BLaER1 (cell line): ENCODE data around the gene MAN2A2.
"Not testable (repeated sequence)": the region's sequence is repeated elsewhere in the genome, so short reads cannot be mapped to it uniquely, and the experiment has no call there.

Experiments
- H3K27ac ChIP-seq: shearing (Covaris generic); formaldehyde crosslinking; 2 replicates; pipeline ENCODE4 v1.8.1; 2022
- H3K27me3 ChIP-seq: shearing (Covaris generic); formaldehyde crosslinking; 2 replicates; pipeline ENCODE4 v1.8.1; 2022
- H3K36me3 ChIP-seq: shearing (Covaris generic); formaldehyde crosslinking; 2 replicates; pipeline ENCODE4 v1.8.1; 2022
- H3K4me1 ChIP-seq: shearing (Covaris generic); formaldehyde crosslinking; 2 replicates; pipeline ENCODE4 v1.8.1; 2022
- H3K4me2 ChIP-seq: shearing (Covaris generic); formaldehyde crosslinking; 2 replicates; pipeline ENCODE4 v1.8.1; 2022
- H3K4me3 ChIP-seq: shearing (Covaris generic); formaldehyde crosslinking; 2 replicates; pipeline ENCODE4 v1.8.1; 2022
- H3K9ac ChIP-seq: shearing (Covaris generic); formaldehyde crosslinking; 2 replicates; pipeline ENCODE4 v1.8.1; 2022
- H3K9me3 ChIP-seq: shearing (Covaris generic); formaldehyde crosslinking; 2 replicates; pipeline ENCODE4 v1.8.1; 2022
- H4K20me1 ChIP-seq: shearing (Covaris generic); formaldehyde crosslinking; 2 replicates; pipeline ENCODE4 v1.8.1; 2022
- Cebpa-rat ChIP-seq: shearing (Covaris generic); IDR thresholded peaks from 2 replicates; pipeline ENCODE4 v1.8.1; 2022

MAN2A2 gene

DNA sequence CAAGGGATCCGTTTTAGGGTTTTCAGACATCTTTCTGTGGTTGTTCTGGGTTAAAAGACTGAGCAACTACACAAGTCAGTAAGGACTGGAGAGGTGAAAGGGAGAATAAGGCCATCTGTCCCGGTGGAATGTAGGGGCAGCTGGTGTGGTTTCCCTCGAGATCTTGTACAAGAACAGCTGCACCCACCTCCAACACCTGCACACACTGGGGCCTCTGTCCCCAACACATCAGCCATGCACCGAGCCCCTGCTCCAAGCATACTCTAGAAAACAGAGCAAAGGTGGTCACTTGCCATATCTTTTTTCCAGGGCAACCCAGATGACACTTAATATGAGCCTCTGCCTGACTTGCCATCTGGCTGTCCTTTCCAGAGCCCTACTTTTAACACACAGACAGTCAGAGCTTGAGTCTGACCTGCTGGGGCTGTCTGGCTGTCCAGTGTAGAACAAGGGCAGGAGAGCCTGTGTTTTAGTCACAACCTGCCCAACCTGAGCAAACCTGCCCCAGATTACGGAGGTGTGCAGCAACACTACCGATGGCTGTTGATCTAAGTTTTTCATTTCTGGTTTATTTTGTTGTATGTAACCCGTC lies 12.2 kb downstream of the MAN2A2 start:
- TF ChIP-seq Cebpa-rat = no peak

DNA sequence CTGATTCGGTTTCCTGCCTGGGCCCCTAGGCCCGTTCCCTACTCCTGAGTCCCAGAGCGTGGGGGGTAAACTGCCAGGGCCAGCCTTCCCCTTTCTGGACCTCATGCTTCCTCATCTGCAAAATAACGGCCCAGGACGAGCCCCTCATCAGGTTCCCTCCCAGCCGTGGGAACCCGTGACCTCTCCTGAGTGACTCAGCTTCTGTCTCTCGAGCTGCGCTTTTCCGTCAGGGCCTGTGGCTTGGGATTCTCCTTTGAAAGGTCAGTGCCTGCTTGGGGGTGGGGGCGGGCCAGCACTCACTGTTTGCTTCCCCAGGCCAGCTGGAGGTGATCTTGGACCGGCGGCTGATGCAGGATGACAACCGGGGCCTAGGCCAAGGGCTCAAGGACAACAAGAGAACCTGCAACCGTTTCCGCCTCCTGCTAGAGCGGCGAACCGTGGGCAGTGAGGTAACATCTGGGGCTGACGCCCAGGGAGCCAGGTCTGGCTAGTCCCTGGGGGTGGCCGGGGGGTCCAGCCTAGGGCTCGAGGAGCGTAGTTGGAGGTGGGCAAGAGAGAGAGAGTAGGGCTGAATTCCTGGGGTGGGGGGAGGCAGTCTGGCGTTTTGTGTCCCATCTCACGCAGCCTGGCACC lies 12.8 kb downstream of the MAN2A2 start:
- TF ChIP-seq Cebpa-rat = no peak
- H3K27me3 ChIP-seq = no peaks in the 10 kb centered on the region
- H3K9ac ChIP-seq = peak overlapping the region; percentile 39
- H3K4me1 ChIP-seq = peaks cover 25% of the 10 kb centered on the region
- H3K4me2 ChIP-seq = peak overlapping the region; percentile 68
- H3K27ac ChIP-seq = peak overlapping the region; percentile 74
- no peaks in the 10 kb centered on the region for H4K20me1 ChIP-seq
- no peaks in the 10 kb centered on the region for H3K9me3 ChIP-seq
- no peak overlapping the region for H3K4me3 ChIP-seq
- H3K36me3 ChIP-seq = peaks cover 100% of the 10 kb centered on the region

More for the DNA sequence above, 12.2 kb downstream of the MAN2A2 start:
- H3K9ac ChIP-seq = peak overlapping the region; percentile 39
- H3K4me2 ChIP-seq = peak overlapping the region; percentile 68
- H3K36me3 ChIP-seq = peaks cover 100% of the 10 kb centered on the region
- H3K9me3 ChIP-seq = no peaks in the 10 kb centered on the region
- no peak overlapping the region for H3K4me3 ChIP-seq
- peak overlapping the region; percentile 74 for H3K27ac ChIP-seq
- no peaks in the 10 kb centered on the region for H4K20me1 ChIP-seq
- H3K27me3 ChIP-seq = no peaks in the 10 kb centered on the region
- peaks cover 25% of the 10 kb centered on the region for H3K4me1 ChIP-seq

DNA sequence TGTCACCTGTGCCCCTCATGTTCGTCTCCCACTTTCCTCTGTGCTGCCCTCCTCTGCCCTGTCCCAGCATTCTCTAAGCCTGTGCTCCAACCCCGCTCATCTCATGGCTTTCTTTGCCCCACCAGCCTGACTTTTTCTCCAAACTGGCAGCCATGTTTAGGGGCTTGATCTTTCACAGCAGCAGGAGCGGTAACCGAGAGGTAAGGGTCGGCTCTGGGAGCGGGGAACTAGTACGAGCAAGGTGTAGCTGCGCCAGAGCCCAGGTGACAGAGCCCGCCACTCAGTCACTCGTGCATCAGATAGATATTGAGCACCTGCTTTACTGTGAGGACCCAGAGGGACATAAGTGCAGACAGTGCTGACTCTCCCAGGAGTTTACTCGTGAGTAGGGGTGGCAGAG lies 13.4 kb downstream of the MAN2A2 start:
- Histone ChIP-seq H3K9me3 (no peaks in the 10 kb centered on the region), H3K4me2 (no peak overlapping the region), H3K4me1 (peaks cover 25% of the 10 kb centered on the region), H3K36me3 (peaks cover 100% of the 10 kb centered on the region), H3K27ac (peak overlapping the region; percentile 74), H3K9ac (no peak overlapping the region), H4K20me1 (no peaks in the 10 kb centered on the region), H3K27me3 (no peaks in the 10 kb centered on the region), H3K4me3 (no peak overlapping the region)
- no peak for TF ChIP-seq Cebpa-rat

DNA sequence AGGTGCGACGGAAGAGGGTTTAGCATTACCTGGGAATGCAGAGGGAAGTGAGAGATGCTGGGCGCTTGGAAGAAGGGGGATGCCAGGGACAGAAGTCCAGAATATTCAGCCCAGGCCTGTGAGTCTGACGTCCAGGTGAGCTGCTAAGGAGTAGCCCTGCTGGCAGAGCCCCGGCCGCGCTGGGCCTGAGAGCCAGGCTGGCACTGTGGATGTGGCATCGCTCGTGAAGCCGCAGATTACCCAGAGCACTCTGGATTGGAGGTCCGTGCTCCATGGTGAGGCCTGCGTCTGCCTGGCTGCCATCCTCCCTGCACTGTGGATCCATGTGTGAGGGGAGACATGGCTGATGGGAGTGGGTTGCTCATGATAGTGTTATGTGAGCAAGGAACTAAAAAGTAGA lies 14.5 kb downstream of the MAN2A2 start:
- Histone ChIP-seq H3K36me3 (peaks cover 100% of the 10 kb centered on the region), H3K27ac (no peak overlapping the region)
- no peak for TF ChIP-seq Cebpa-rat

DNA sequence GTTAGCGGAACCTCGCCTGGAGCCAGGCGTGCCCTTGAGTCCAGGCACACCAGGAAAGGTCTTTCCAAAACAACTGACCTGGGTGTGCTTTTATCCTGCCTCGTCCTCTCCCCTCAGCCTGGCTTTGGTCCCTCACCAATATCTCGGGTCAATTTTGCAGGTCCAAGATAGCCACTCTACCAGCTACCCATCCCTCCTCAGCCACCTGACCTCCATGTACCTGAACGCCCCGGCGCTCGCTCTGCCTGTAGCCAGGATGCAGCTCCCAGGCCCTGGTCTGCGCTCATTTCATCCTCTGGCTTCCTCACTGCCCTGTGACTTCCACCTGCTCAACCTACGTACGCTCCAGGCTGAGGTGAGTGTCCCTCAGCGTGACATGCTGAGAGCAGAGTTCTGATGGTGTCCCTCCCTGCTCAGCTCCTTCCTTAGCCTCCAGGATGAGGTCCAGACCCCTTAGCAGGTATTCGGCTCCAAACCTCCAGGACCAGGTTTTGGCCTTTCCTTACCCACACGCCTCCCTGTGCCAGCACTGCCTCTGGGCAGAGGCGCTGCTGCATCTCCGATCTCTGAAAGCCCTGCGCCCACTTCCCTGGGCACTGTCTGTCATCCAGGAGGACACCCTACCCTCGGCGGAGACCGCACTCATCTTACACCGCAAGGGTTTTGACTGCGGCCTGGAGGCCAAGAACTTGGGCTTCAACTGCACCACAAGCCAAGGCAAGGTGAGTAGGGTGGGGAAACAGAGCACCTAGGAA lies 15.1 kb downstream of the MAN2A2 start:
- Histone ChIP-seq H3K27ac (no peak overlapping the region), H3K4me3 (no peak overlapping the region), H3K4me1 (peaks cover 25% of the 10 kb centered on the region), H3K4me2 (no peak overlapping the region), H3K9me3 (no peaks in the 10 kb centered on the region), H3K9ac (no peak overlapping the region), H4K20me1 (no peaks in the 10 kb centered on the region), H3K27me3 (no peaks in the 10 kb centered on the region), H3K36me3 (peaks cover 100% of the 10 kb centered on the region)
- TF ChIP-seq Cebpa-rat = no peak

More for the DNA sequence above, 14.5 kb downstream of the MAN2A2 start:
- no peaks in the 10 kb centered on the region for H3K9me3 ChIP-seq
- H3K4me2 ChIP-seq = no peak overlapping the region
- H3K9ac ChIP-seq = no peak overlapping the region
- no peaks in the 10 kb centered on the region for H4K20me1 ChIP-seq
- H3K27me3 ChIP-seq = no peaks in the 10 kb centered on the region
- peaks cover 25% of the 10 kb centered on the region for H3K4me1 ChIP-seq
- no peak overlapping the region for H3K4me3 ChIP-seq

DNA sequence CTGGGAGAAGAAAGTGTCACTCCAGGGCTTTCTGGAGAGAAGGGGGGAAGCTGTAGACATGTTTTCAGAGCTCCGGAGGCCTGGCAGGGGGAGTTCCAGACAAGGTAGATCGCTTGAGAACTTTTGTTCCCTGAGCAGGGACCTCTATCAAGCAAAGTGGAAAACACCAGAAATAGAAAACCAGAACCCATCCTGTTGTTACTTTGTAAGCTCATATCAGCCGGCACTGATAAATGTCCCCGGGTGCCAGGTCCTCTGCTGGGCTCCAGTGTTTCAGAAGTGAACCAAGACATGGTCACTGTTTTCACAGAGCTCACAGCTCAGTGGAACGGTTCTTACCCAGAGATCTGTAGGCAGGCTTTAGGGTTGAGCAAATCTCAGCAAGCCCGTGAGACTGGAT lies 15.7 kb downstream of the MAN2A2 start:
- Histone ChIP-seq H3K27ac (no peak overlapping the region), H3K9ac (no peak overlapping the region), H3K27me3 (no peaks in the 10 kb centered on the region), H3K9me3 (no peaks in the 10 kb centered on the region), H3K36me3 (peaks cover 98% of the 10 kb centered on the region), H4K20me1 (no peaks in the 10 kb centered on the region), H3K4me1 (peaks cover 25% of the 10 kb centered on the region), H3K4me3 (no peak overlapping the region), H3K4me2 (no peak overlapping the region)
- no peak for TF ChIP-seq Cebpa-rat

DNA sequence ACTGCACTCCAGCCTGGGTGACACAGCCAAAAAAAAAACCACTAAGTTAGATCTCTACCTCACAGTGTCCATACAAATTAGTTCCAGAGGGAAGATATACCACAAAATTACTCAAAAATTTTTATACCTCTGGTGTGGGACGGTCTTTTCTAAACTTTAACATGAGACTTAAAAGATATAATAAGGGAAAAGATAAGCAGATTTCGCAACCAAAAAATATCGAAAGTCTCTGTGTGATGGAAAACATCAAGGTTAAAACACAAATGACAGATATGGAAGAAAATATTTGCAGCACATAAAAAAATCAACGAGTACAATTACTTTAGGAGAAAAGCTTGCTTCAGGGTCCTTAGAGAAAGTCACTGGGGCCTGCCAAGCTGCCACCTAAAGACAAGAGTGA lies 18.8 kb downstream of the MAN2A2 start:
- no peak overlapping the region for H3K9ac ChIP-seq
- no peak for TF ChIP-seq Cebpa-rat

DNA sequence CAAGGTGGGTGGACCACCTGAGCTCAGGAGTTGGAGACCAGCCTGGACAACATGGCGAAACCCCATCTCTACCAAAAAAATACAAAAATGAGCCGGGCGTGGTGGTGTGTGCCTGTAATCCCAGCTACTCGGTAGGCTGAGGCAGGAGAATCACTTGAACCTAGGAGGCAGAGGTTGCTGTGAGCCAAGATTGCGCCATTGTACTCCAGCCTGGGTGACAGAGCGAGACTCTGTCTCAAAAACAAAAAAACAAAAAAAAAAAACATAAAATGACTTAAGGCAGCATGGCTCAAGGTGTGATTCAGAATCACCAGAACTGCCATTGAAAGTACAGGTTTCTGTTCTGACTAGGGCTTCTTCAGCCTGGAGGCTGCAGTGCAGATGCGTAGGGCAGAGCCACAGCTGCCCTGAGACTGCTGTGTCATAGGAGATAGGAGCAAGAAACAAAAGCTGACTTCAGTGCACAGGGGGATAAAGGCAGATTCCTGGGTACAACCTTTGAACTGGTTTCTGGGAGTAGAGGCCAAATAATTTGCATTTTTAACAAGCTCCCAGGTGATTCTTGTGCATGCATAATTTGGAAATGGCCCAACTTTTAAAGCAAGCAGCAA lies 19.7 kb downstream of the MAN2A2 start:
- H3K27ac ChIP-seq, H3K4me3 ChIP-seq, H3K9ac ChIP-seq, H3K4me2 ChIP-seq, H3K9me3 ChIP-seq, H3K27me3 ChIP-seq, H4K20me1 ChIP-seq, H3K4me1 ChIP-seq: not testable (repeated sequence)
- H3K36me3 ChIP-seq = peaks cover 60% of the 10 kb centered on the region

More for the DNA sequence above, 18.8 kb downstream of the MAN2A2 start:
- no peak overlapping the region for H3K4me3 ChIP-seq
- peaks cover 69% of the 10 kb centered on the region for H3K36me3 ChIP-seq
- no peaks in the 10 kb centered on the region for H3K9me3 ChIP-seq
- H3K27me3 ChIP-seq = no peaks in the 10 kb centered on the region
- H3K27ac ChIP-seq = no peak overlapping the region
- no peaks in the 10 kb centered on the region for H3K4me1 ChIP-seq
- no peaks in the 10 kb centered on the region for H4K20me1 ChIP-seq
- H3K4me2 ChIP-seq = no peak overlapping the region

DNA sequence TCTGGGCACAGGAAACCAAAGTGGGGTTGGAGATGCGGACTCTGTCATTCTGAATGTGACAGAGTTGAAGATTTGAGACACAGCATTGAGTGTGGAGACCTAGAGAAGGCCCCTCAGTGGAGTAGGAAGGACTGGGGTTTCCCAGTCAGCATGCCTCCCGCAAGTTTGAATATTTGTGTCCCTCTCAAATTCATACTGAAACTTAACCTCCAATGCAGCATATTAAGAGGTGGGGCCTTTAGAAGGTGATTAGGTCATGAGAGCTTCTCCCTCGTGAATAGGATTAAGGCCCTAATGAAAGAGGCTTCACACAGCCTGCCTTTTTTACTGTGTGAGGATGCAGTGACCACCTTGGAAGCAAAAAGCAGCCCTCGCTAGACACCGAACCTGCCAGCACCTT lies 21.3 kb downstream of the MAN2A2 start:
- Histone ChIP-seq H3K9ac (no peak overlapping the region), H3K9me3 (no peaks in the 10 kb centered on the region), H3K4me1 (peaks cover 14% of the 10 kb centered on the region), H3K36me3 (peaks cover 44% of the 10 kb centered on the region), H3K27ac (no peak overlapping the region), H3K4me2 (no peak overlapping the region), H3K27me3 (no peaks in the 10 kb centered on the region), H4K20me1 (no peaks in the 10 kb centered on the region), H3K4me3 (no peak overlapping the region)
- no peak for TF ChIP-seq Cebpa-rat

DNA sequence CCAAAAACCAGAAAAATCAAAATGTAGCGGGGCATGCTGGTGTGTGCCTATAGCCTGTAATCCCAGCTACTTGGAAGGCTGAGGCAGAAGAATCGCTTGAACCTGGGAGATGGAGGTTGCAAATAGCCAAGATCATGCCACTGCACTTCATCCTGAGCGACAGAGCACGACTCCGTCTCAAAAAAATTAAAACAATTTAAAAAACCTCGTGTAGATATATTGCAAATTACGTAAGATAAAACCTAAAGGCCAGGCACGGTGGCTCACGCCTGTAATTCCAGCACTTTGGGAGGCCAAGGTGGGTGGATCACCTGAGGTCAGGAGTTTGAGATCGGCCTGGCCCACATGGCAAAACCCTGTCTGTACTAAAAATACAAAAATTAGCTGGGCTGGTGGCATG lies 23.7 kb downstream of the MAN2A2 start:
- H3K4me2 ChIP-seq, H3K9ac ChIP-seq: not testable (repeated sequence)

DNA sequence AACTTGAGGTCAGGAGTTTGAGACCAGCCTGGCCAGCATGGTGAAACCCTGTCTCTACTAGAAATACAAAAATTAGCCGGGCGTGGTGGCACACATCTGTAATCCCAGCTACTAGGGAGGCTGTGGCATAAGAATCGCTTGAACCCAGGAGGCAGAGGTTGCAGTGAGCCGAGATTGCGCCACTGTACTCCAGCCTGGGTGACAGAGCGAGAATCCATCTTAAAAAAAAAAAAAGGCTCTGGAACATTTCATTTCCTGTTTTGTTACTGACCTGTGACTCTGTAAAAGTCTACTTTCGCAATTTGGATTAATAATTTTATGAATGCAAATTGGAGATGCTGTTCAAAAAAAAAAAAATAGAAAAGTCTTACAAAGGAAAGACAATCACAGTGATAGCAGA lies 25.0 kb downstream of the MAN2A2 start:
- peaks cover 38% of the 10 kb centered on the region for H3K4me1 ChIP-seq
- not testable (repeated sequence) for H3K4me3 ChIP-seq, H3K4me2 ChIP-seq, H3K27me3 ChIP-seq, H4K20me1 ChIP-seq, H3K36me3 ChIP-seq, H3K9ac ChIP-seq, H3K9me3 ChIP-seq, H3K27ac ChIP-seq

More for the DNA sequence above, 23.7 kb downstream of the MAN2A2 start:
- H3K36me3 ChIP-seq = peaks cover 20% of the 10 kb centered on the region
- peaks cover 29% of the 10 kb centered on the region for H3K4me1 ChIP-seq
- not testable (repeated sequence) for H3K27me3 ChIP-seq, H3K4me3 ChIP-seq, H4K20me1 ChIP-seq, H3K9me3 ChIP-seq, H3K27ac ChIP-seq
